SK-N-MC (cell line): ENCODE measurements around the gene NCF4.

Experiments
- DNase-seq: peaks from one replicate; pipeline ENCODE4 v3.0.0-alpha.2; 2011; ENCODE audit warnings: low read depth, low spot score
- H3K27ac ChIP-seq: fragments of 200-600 bp; sonication (generic); 2 replicates; pipeline ENCODE4 v1.5.1; 2016; ENCODE audit warnings: mixed run types
- H3K36me3 ChIP-seq: fragments of 200-600 bp; sonication (generic); 2 replicates; pipeline ENCODE4 v1.6.1; 2017; ENCODE audit warnings: antibody characterized with exemption, low read length, mixed read lengths; ENCODE audit not compliant: insufficient read depth
- H3K4me3 ChIP-seq: fragments of 200-600 bp; sonication (generic); 2 replicates; pipeline ENCODE4 v1.5.1; 2016
- H3K9ac ChIP-seq: fragments of 200-600 bp; sonication (generic); 2 replicates; pipeline ENCODE4 v1.8.0; 2017; ENCODE audit warnings: mixed run types, mixed read lengths; ENCODE audit not compliant: insufficient read length
- H3K9me3 ChIP-seq: fragments of 200-600 bp; sonication (generic); 2 replicates; pipeline ENCODE4 v1.6.1; 2017; ENCODE audit warnings: low read depth, mild to moderate bottlenecking, antibody characterized with exemption, low read length, moderate library complexity, mixed read lengths
- EZH2 ChIP-seq: fragments of 200-600 bp; sonication (generic); IDR thresholded peaks from one replicate; pipeline ENCODE4 v1.6.1; 2017; ENCODE audit warnings: antibody characterized with exemption
- FOXP2 ChIP-seq: optimal IDR thresholded peaks from 2 replicates; pipeline ENCODE3; 2011; ENCODE audit warnings: mild to moderate bottlenecking, moderate library complexity; ENCODE audit not compliant: insufficient read depth; ENCODE audit errors: extremely low read length, control extremely low read depth
- POLR2AphosphoS5 ChIP-seq: IDR thresholded peaks from 2 replicates; pipeline ENCODE4 v1.6.1; 2012; ENCODE audit warnings: mild to moderate bottlenecking, low read depth, low read length, borderline replicate concordance

NCF4 gene

DNA sequence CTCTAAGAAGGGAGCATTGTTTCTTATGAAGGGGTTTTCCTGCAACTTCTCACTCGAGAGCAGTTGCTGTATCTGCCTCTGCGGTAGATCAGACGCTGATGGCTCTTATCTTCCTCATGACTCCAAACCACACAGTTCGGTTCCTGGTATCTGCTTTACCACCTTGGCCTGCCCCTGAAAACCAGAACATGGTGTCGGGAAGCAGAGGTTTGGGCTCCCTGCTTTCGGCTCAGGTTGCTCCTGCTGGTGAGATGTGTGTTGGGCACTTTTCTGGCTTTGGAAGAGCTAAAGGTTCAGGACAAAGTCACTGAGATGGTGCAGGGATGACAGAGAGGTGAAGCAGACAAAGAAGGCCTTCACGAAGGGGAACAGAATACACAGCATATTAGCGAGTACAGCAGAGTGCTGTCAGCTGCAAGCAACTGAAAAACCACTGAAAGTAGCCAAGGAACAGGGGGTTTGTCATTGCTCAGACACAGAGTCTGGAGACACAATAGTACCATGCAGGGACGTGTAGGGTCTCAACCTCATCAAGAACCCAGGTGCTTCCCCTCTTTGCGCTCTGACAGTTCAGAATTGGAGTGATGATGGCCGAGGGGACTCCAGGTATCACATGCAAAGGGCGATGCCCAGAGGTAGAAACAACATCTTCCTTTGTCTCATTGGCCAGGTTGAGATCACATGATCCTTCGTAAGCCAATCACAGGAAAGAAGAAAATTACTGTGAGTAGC is 40.8 kb downstream of the NCF4 start:
- no peak for DNase-seq
- TF ChIP-seq FOXP2 (no peak), POLR2AphosphoS5 (no peak)
- H3K9ac ChIP-seq = no peak overlapping the region
- no peaks in the 10 kb centered on the region for H3K36me3 ChIP-seq
- H3K27ac ChIP-seq = no peak overlapping the region
- no peaks in the 10 kb centered on the region for H3K9me3 ChIP-seq
- no peak overlapping the region for H3K4me3 ChIP-seq

- Histone ChIP-seq H3K36me3 (no peaks in the 10 kb centered on the region), H3K27ac (no peak overlapping the region), H3K9ac (no peak overlapping the region), H3K4me3 (no peak overlapping the region), H3K9me3 (no peaks in the 10 kb centered on the region)
- no peak for DNase-seq
- TF ChIP-seq FOXP2 = no peak
- TF ChIP-seq POLR2AphosphoS5 = no peak
- TF ChIP-seq EZH2 = no peak
Observed at GRCh38 chr22:36902143-36902926, 41.5 kb downstream of the NCF4 start.

GRCh38 chr22:36904260-36904880 is 43.6 kb downstream of the NCF4 start:
- Histone ChIP-seq H3K4me3 (no peak overlapping the region), H3K9ac (no peak overlapping the region), H3K27ac (no peak overlapping the region), H3K9me3 (no peaks in the 10 kb centered on the region), H3K36me3 (no peaks in the 10 kb centered on the region)
- TF ChIP-seq FOXP2 (no peak), EZH2 (no peak), POLR2AphosphoS5 (no peak)
- DNase-seq = no peak

GRCh38 chr22:36907253-36908195 is 46.7 kb downstream of the NCF4 start:
- no peak overlapping the region for H3K4me3 ChIP-seq
- no peak overlapping the region for H3K9ac ChIP-seq
- H3K36me3 ChIP-seq = no peaks in the 10 kb centered on the region
- H3K9me3 ChIP-seq = no peaks in the 10 kb centered on the region
- no peak for DNase-seq
- H3K27ac ChIP-seq = no peak overlapping the region
- TF ChIP-seq POLR2AphosphoS5 = no peak

DNA sequence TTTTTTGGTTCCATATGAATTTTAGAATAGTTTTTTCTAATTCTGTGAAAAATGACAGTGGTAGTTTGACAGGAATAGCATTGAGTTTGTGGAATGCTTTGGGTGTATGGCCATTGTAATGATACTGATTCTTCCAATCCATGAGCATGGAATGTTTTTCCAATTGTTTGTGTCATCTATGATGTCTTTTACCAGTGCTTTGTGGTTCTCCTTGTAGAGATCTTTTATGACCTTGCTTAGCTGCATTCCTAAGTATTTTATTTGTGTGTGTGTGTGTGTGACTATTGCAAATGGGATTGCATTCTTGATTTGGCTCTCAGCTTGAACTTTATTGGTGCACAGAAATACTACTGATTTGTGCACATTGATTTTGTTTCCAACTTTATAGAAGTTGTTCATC is 49.7 kb downstream of the NCF4 start:
- no peak for DNase-seq

DNA sequence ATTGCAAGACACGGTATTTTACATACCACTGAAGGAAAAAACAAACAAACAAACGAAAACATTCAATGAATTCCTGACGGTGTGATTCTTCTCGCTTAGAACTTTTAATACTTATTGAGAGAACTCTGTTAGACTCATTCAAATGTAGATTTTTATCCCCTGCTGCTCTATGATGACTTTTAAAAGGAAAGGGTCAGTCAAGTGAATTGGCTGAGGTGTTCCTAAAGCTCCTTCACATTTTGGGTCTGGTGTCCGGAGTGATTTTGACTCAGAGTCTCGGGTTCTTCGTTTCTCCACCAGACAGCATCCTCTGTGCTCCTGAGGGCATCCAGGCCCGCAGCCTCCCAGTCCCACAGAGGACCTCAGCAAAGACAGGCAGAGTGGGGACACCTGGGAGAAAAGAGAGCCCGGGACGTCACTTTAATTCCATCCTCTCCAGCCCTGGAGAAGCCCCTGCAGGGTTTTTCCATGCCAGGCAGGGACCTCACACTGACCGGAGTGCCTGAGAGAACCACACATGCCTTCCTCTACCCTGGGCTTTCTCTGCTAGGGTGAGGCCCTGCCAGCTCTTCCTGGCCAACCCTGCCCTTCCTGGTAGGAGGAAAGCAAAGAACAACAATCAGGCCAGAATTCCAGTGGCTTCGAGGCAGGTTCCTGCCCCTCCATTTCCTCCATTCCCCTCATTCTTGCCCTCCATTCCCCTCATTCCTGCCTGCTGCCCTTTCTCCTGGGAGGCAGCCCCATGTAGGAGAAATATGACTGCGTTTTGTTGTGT is 51.3 kb downstream of the NCF4 start:
- no peak for TF ChIP-seq FOXP2
- TF ChIP-seq EZH2 = no peak
- TF ChIP-seq POLR2AphosphoS5 = no peak

More for the DNA sequence above, 49.7 kb downstream of the NCF4 start:
- no peak for TF ChIP-seq POLR2AphosphoS5
- no peak for TF ChIP-seq FOXP2
- no peak for TF ChIP-seq EZH2
- H3K9ac ChIP-seq = no peak overlapping the region
- no peaks in the 10 kb centered on the region for H3K9me3 ChIP-seq
- no peak overlapping the region for H3K27ac ChIP-seq
- no peaks in the 10 kb centered on the region for H3K36me3 ChIP-seq
- H3K4me3 ChIP-seq = no peak overlapping the region

GRCh38 chr22:36912694-36913426 is 52.1 kb downstream of the NCF4 start:
- DNase-seq = no peak
- H3K9me3 ChIP-seq = no peaks in the 10 kb centered on the region
- no peak overlapping the region for H3K9ac ChIP-seq
- H3K27ac ChIP-seq = no peak overlapping the region
- H3K36me3 ChIP-seq = no peaks in the 10 kb centered on the region
- TF ChIP-seq POLR2AphosphoS5 (no peak), EZH2 (no peak), FOXP2 (no peak)
- no peak overlapping the region for H3K4me3 ChIP-seq

More for the DNA sequence above, 51.3 kb downstream of the NCF4 start:
- no peak overlapping the region for H3K9ac ChIP-seq
- DNase-seq = no peak
- no peak overlapping the region for H3K4me3 ChIP-seq
- no peaks in the 10 kb centered on the region for H3K36me3 ChIP-seq
- no peaks in the 10 kb centered on the region for H3K9me3 ChIP-seq
- no peak overlapping the region for H3K27ac ChIP-seq
